Measurements from ENCODE around the gene MNT.

MNT gene

DNA sequence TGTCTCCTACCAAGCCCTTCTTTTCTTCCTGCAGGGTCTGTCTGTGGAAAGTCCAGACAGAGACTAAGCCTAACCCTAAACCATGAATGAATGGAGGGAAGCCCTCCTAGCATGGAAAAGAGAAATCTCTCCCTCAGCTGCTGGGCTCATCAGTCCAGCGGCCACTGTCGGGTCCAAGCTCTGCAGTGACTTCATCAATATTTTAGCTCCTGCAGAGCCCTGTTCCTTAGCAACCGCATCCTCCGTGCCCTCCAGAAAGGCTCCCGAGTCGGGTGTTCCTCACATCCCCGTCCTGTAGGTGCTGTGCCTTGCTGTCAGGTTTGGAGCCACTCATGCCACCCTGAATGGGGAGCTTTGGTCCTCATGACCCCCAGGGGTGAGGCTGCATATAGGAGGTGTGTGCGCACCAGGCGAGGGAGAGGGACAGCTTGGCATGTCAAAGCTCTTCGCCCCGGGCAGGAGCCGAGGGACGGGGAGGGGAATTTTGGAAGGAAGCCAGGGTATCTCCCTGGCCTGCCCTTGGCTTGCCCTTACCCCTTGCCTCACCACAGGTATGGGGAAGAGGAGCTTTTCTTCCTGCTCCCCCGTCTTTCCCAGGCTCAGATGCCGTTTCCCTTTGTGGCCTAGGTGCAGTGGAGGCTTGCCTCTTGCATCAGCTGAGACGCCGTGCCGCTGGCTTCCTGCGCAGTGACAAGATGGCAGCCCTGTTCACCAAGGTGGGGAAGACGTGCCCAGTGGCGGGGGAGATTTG lies 39.7 kb downstream of the MNT start:
- no peak for DNase-seq

DNA sequence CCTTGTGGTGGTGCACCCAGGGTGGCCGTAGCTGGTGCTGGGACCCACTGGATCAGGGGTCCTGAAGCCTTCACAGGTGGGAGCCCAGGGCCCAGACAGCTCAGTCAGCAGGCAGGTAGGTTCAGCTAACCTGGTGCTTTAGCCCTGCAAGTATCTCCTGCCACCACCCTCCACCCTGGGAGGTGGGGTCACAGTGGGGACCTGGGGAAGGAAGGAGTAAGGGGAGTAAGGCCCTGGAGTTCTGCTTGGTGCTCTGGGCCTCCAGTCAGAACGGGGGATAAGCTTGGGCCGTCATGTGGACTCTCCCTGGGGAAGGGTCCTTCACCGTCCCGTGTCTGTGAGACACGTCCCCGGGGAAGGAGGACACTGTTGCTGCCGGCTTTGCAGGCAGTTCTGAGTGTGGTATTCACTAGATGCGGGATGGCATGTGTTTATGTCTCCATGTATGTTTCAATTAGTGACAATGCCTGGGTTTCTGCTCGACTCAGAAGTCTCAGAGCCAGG lies 42.9 kb downstream of the MNT start:
- no peak for DNase-seq

DNA sequence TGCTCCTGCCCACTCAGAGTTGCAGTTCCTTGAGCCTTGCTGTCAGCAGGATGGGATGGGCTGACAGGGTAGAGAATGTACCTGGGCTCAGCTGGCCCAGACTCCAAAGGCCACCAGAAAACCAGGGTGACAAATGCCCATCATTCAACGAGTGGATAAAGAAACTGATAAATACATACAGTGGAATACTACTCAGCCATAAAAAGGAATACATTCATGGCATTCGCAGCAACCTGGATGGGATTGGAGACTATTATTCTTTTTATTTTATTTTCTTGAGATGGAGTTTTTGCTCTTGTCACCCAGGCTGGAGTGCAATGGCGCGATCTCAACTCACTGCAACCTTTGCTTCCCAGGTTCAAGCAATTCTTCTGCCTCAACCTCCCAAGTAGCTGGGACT lies 43.6 kb downstream of the MNT start:
- DNase-seq, result no peak

DNA sequence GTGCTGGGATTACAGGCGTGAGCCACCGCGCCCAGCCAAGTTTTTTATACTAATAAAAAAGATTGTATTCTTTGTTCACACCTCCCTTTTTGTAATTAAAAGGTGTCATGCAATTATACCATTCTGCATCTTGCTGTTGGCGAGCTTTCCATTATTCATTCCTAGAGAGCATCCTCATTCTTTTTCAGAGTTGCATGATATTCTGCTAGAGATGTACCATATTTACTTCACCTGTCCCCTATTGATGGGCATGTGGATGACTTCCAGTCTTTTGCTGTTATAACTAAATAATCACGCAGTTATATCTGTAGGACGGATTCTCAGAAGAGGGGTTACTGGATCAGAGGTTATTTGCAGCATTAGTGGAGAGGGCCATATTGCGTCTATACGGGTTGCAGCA lies 46.5 kb downstream of the MNT start:
- no peak for DNase-seq

DNA sequence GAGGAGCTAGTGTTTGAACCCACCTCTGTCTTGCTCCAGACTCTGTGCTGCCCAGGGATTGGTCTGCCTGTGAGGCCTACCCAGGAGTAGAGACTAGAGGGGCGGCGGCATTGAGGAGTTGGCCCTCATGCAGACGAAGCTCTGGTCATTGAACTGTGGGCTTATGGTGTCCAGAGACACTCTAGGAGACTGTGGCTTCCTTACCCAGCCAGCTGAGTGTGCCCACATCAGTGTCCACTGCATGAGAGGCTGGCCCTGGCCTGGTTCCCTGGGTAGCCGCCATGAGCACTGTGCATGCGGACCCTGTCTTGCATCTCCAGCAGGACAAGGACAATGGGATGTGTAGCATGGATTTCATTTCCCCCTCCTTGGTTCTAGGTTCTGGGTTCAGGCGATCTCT lies 49.6 kb downstream of the MNT start:
- DNase-seq, result no peak

DNA sequence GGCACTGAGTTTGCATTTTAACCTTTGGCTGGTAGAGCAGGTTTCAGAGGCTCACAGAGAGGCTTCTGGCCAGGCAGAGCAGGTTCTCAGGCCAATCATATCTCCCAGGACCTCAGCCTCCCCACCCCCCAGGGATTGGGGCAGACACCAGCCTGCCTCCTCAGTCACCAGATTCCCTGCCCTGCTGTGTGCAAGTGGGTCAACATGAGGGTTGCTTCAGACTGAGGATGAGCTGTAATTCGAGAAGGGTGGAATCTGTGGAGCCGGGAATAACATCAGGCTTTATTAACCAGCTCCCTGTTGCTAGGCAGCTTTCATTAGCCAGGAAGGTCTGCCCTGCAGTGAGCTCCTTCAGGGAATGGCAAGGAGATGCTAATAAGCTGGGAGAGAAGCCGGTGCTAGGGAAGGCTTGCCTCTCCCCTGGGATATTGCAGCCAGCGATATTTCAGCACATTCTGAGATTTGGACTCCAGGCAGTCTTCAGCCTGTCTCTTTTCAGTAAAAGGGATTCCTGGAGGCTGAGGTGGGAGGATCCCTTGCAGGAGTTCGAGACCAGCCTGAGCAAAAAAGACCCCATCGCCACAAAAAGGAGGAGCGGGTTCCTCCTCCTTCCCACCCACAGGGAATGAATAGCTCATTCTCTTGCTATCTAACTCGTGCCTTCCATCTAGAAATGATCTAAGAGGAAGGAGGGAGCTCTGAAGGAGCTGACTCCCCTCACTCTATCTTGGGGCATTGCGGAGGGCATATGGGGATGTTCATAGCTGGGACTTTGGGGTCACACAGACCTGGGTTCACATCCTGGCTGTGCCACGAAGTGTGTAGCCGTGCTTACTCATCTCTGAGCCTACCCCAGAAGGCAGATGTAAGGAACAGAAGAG lies 52.8 kb downstream of the MNT start:
- DNase-seq, result peak; percentile 69

DNA sequence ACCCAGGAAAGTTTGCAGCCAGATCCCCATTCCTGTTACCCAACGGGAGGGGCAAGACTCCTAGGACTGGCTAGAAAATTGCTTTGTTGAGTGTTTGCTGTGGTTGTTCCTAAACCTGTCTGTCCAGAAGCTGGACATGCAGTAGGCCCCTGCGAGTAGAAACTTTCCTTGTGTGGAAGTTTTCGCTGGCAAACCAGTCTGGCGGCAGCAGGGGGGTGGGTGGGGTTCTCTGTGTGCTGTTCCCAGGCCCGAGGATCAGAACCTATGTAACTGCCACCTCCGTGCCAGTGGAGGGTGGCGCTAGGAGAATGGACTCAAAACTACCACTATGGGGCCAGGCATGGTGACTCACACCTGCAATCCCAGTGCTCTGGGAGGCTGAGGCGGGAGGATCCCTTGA lies 54.4 kb downstream of the MNT start:
- no peak for DNase-seq

DNA sequence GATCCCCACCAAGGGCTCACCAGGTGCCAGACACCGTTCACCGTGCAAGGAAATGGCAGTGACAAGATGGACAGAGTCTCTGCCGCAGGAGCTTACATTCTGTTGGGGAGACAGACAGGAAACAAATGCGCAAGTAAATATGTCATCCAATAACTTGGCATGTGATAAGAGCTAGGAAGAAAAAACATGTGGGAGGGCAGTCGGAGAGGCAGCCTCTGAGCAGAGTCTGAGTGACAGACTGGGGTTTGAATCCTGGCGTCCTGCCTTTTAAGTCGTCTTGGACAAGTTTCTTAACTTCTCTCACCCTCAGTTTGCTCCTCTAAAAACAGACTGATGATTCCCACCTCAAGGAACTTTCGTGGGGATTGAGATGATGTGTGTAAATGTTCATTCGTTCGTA lies 56.3 kb downstream of the MNT start:
- DNase-seq, result no peak

DNA sequence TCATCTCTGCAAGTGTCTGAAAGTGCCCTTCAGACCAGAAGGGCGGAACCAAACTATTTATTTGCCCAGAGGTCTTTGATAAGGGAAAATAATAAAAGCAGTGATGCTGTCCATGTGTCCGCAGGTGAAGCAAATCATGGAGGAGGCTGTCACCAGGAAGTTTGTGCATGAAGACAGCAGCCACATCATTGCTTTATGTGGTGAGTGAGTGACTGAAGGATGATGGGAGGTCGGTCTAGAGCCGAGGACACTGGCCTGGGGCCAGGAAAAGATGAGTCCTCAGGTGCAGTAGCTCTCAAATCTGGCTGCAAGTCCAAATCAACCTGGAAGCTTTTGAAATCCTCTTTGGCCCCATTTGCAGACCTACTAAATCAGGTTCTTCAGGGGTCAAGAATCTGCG lies 57.4 kb downstream of the MNT start:
- no peak for DNase-seq

DNA sequence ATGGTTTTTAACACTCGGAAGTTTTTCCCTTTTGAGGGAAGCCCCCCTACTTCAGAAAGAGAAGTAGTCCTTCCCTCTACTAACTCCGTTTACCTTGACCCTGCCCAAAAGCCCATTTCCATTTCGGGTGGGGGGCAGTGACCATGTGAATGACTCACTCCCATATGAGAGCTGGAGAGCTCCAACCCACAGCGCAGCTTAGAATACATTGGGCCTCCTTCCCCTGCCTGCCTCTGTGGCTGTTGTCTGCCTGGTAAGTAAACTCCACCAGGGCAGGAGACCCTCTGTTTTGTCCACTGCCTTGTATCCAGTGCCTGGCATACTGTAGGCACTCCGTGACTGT lies 62.6 kb downstream of the MNT start:
- DNase-seq, result no peak

DNA sequence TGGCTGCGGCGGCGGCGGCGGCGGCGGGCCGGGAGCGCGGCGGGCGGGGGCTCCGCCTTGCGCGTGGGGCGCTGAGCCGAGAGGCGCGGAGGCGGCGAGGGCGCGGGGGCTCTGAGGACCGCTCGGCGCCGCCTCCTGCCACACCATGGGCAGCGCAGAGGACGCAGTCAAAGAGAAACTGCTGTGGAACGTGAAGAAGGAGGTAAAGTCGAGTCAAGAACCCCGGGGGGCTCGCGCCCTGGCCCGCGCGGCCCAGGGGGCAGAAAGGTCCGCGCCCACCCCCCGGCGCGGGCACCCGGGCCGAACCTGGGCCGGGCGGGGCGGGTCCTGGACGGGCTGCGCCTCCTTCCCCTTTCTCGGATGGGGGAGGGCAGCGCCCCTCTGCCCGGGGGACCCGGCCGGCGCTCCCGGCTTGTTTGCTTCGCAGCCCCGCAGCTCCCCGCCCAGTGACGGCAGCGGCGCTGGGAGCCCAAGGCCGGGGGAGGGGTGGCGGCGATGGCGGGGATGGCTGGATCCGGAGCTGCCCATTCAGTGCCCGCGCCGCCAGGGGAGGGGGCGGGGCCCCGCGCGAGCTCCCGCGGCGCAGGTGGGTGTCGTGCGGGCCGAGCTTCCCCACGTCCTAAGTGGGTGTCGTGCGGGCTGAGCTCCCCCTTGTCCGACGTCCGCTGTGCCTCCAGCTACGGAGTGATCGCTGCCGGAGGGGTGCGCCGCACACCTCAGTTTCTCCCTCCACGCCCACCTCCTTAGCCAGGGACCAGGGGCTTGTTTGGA lies 63.1 kb downstream of the MNT start:
- DNase-seq, result no peak

DNA sequence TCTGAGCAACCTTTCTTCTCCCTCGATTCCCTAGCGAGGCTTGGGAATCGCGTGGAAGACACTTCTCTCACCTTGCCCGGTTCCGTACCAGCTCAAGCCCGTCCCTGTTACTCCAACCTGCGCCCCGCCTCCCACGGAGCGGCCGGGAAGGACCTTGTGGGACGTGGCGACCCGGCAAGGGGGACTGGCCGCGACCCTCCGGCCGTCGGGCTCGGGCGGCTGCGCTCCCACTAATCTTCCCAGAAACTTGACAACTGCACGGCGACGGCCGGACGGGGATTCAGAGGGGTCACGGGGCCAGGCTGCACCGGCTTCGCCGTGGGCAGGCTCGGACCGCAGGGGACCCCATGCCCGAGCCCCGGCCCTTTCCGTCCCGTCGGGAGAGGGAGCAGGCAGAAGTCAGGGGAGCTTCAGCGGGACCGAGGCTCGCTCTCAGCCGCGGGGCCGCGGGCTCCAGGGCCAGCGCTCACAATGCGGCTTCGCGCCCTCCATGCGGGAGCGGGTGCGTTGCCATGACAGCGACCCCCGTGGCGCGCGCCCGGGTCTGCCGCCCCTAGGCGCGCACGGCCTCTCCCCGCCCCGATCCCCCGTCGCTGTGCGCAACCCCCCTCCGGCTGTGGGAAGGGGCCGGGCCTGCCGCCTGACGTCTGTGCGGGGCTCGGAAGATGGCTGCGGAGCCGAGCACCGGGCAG lies 63.9 kb downstream of the MNT start, which contains the start of gene SGSM2:
Gene SGSM2 (plus strand): TSS at position 650 of the 692 bp plus-strand sequence. CDS start 188 bp downstream, outside the sequence.
- DNase-seq, result no peak

DNA sequence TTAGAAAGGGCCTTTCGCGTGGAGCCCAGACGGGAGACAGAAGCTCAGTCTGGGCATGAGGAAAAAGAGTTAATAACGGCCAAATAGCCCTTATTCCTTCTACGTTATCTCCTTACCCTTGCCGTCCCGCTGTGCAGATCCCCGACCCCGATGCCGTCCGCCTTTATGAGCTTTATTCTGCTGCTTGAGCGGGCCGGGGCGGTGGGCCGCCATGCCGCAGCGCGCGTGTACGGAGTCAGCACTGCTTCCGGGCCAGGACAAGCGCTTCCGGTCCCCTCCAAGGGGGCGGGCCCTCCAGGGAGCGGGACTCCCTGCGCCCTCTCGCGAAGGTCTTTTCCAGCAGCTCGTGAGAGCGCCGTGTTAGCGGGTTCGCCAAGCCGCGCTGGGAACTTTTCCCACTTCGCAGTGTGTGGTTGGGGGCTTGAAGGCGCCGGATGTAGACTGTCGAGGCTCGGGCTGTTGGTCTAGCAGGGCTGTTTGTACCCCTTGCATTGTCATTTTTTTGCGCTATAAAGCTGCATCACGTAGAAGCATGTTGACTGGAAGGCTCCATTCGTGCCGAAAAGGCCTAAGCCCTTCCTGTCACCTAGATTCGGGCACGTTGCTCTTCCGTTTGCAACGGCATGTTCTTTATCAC lies 64.5 kb downstream of the MNT start, which contains the start of gene TSR1:
Gene TSR1 (minus strand): TSS at position 243 of the 637 bp plus-strand sequence. CDS start 30 bp downstream, at position 213.
- DNase-seq, result peak; percentile 40

DNA sequence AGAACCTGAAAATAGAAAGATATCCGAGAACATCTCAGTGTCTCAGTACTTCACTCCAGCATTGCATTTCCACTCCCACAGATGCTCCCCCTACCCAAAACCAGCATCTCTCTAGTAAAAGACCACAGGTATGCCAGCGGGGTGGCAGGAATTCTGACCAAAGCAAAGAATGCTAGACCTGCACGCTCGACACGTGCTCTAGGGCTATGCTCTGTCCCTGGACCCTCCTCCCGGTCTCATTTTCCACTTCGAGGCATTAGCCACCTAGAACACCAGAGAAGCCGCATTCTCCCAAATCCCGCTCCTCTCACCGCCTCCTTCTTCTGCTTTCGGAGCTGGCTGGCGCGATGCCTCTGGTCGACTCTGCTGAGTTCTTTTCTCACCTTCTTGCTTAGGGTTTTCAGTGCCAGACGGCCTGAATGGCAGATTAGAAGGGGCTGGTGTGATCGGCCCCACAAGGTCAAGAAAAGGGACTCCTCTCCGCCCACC lies 65.1 kb downstream of the MNT start:
- DNase-seq, result no peak

Data from DMS153 (cell line).